HepG2 (cell line): Measurements from ENCODE around the gene GSAP. TPM values are rescaled to one million over a fixed set of nuclear protein-coding genes. Genes with fewer than 3 reads are reported as not detected.

ENCODE experiments used
- DPF2 ChIP-seq: sonication (generic); formaldehyde crosslinking; IDR thresholded peaks from 2 replicates; pipeline ENCODE4 v1.4.0; 2020; ENCODE audit warnings: mild to moderate bottlenecking, low read depth, missing genetic modification reagents, borderline replicate concordance
- HDAC6 ChIP-seq: fragments of 200-600 bp; sonication (generic); IDR thresholded peaks from 2 replicates; pipeline ENCODE4 v1.7.0; 2017; ENCODE audit warnings: mild to moderate bottlenecking, antibody characterized with exemption, low read length, low read depth
- HOXD1 ChIP-seq: sonication (generic); formaldehyde crosslinking; IDR thresholded peaks from 2 replicates; pipeline ENCODE4 v1.5.0; 2020; ENCODE audit warnings: missing genetic modification reagents
- KAT8 ChIP-seq: IDR thresholded peaks from 2 replicates; pipeline ENCODE4 v1.6.1; 2016; ENCODE audit warnings: missing genetic modification reagents, missing compliant biosample characterization
- KDM4B ChIP-seq: sonication (generic); formaldehyde crosslinking; IDR thresholded peaks from 2 replicates; pipeline ENCODE4 v1.4.0; 2020; ENCODE audit warnings: missing genetic modification reagents
- REPIN1 ChIP-seq: sonication (generic); formaldehyde crosslinking; IDR thresholded peaks from 2 replicates; pipeline ENCODE4 v1.8.0; 2022; ENCODE audit warnings: missing genetic modification reagents, low read depth, mild to moderate bottlenecking, borderline replicate concordance
- TBP ChIP-seq: sonication (generic); formaldehyde crosslinking; IDR thresholded peaks from 2 replicates; pipeline ENCODE4 v1.5.0; 2020; ENCODE audit warnings: missing genetic modification reagents
- ZFP62 ChIP-seq: sonication (generic); formaldehyde crosslinking; IDR thresholded peaks from 2 replicates; pipeline ENCODE4 v1.4.0; 2020; ENCODE audit warnings: missing genetic modification reagents
- ZNF282 ChIP-seq: fragments of 450-650 bp; IDR thresholded peaks from 2 replicates; pipeline ENCODE4 v1.6.1; 2018; ENCODE audit not compliant: partially characterized antibody
- ZNF446 ChIP-seq: sonication (generic); formaldehyde crosslinking; IDR thresholded peaks from 2 replicates; pipeline ENCODE4 v1.5.0; 2020; ENCODE audit warnings: mild to moderate bottlenecking, missing genetic modification reagents
- ZNF737 ChIP-seq: sonication (generic); formaldehyde crosslinking; IDR thresholded peaks from 2 replicates; pipeline ENCODE4 v1.5.0; 2020; ENCODE audit warnings: missing genetic modification reagents, mild to moderate bottlenecking, borderline replicate concordance
- ZNF878 ChIP-seq: sonication (generic); formaldehyde crosslinking; IDR thresholded peaks from 2 replicates; pipeline ENCODE4 v1.8.1; 2023; ENCODE audit warnings: mild to moderate bottlenecking, missing genetic modification reagents, moderate library complexity
- polyA plus RNA-seq, 8 experiments: library from polyadenylated mRNA; depleted of rRNA in 3 of 8; stranded (reverse) in 7 of 8; unstranded in 1 of 8; fragments of >200 nt; fragmentation: Illumina TruSeq in 4 of 8; extraction: Trizol in 4 of 8; gene quantifications; 2 replicates each; pipeline versions ENCODE4 v1.2.1 to v1.2.3, GENCODE V29; 2011 to 2016; ENCODE audit warnings: low read depth in 4 of 8, missing spikeins in 1 of 8, mixed read lengths in 1 of 8; ENCODE audit not compliant: insufficient read depth in 1 of 8
- total RNA-seq, 5 experiments: library from RNA; depleted of rRNA; stranded (reverse); fragments of >200 nt; fragmentation: Illumina TruSeq; extraction: Trizol; gene quantifications; 2 replicates each; pipeline ENCODE4 v1.2.3, GENCODE V29; 2016; ENCODE audit warnings: low read depth in 1 of 5
- TF ChIP-seq, protein P1 (sequence below): sonication (generic); formaldehyde crosslinking; IDR thresholded peaks from 2 replicates; pipeline ENCODE4 v1.4.0; 2020; ENCODE audit warnings: missing genetic modification reagents, borderline replicate concordance
- TF ChIP-seq, protein P2 (sequence below): sonication (generic); formaldehyde crosslinking; IDR thresholded peaks from 2 replicates; pipeline ENCODE4 v1.4.0; 2020; ENCODE audit warnings: missing genetic modification reagents, borderline replicate concordance
- TF ChIP-seq, protein P3 (sequence below): sonication (generic); formaldehyde crosslinking; IDR thresholded peaks from 2 replicates; pipeline ENCODE4 v1.5.0; 2020; ENCODE audit warnings: missing genetic modification reagents
- TF ChIP-seq, protein P4 (sequence below): sonication (generic); formaldehyde crosslinking; IDR thresholded peaks from 2 replicates; pipeline ENCODE4 v1.5.0; 2020; ENCODE audit warnings: missing genetic modification reagents

The GSAP gene
- total and polyA plus RNA-seq, 2 of the 13 experiments (the other 11 are each of a cell fraction or from before 2014, with no cell fraction given): 34.6 to 40.6 TPM

DNA sequence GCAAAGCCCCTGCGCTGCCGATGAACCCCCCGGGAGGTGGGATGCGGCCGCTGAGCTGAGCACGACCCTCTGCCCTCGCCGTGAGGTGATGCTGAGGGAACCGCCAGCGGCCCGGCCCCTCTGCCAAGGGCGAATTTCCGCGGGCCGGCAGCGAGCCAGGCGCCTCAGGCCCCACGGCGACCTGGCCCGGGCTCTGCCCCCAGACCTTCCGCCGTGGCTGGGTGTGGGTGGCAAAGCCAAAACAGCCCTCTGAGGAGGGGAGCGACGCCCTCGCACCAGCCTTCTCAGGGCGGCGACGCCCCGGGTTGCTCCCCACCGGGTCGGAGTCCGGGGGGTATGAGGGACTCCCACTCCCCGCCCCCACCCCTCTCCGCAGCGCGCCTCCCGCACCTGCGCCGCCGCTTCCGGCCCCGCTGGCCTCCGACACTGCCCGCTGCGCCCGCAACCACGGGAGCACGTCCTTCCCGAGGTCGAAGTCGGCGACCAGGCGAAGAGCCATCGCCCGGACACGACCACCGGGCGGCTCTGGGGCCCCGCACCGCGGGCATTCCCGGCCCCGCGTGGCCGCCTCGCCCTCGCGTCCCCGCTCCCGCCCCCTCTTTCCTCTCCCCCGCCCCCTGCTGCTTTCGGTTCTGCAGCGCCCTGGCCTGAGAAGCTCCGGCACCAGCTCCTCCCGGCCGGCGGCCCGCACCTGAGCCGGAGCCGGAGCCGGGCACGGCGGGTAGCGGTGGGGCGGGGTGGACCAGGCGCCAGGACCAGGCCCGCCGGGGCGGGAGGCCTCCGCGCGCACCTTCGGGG is at the start of gene GSAP (continued):
- TF ChIP-seq, protein P1, sequence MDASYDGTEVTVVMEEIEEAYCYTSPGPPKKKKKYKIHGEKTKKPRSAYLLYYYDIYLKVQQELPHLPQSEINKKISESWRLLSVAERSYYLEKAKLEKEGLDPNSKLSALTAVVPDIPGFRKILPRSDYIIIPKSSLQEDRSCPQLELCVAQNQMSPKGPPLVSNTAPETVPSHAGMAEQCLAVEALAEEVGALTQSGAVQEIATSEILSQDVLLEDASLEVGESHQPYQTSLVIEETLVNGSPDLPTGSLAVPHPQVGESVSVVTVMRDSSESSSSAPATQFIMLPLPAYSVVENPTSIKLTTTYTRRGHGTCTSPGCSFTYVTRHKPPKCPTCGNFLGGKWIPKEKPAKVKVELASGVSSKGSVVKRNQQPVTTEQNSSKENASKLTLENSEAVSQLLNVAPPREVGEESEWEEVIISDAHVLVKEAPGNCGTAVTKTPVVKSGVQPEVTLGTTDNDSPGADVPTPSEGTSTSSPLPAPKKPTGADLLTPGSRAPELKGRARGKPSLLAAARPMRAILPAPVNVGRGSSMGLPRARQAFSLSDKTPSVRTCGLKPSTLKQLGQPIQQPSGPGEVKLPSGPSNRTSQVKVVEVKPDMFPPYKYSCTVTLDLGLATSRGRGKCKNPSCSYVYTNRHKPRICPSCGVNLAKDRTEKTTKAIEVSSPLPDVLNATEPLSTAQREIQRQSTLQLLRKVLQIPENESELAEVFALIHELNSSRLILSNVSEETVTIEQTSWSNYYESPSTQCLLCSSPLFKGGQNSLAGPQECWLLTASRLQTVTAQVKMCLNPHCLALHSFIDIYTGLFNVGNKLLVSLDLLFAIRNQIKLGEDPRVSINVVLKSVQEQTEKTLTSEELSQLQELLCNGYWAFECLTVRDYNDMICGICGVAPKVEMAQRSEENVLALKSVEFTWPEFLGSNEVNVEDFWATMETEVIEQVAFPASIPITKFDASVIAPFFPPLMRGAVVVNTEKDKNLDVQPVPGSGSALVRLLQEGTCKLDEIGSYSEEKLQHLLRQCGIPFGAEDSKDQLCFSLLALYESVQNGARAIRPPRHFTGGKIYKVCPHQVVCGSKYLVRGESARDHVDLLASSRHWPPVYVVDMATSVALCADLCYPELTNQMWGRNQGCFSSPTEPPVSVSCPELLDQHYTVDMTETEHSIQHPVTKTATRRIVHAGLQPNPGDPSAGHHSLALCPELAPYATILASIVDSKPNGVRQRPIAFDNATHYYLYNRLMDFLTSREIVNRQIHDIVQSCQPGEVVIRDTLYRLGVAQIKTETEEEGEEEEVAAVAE (CRISPR knock-in tag): no peak
- TF ChIP-seq TBP (no peak), ZNF737 (CRISPR knock-in tag) (no peak), ZNF282 (no peak), KDM4B (CRISPR knock-in tag) (no peak), HDAC6 (no peak), KAT8 (CRISPR knock-in tag) (0 out of 2 replicates have a peak, but pooled peaks have one; percentile 7), HOXD1 (0 out of 2 replicates have a peak, but pooled peaks have one; percentile 63), ZNF878 (CRISPR knock-in tag) (0 out of 2 replicates have a peak, but pooled peaks have one; percentile 64), ZNF446 (CRISPR knock-in tag) (peak; percentile 92), ZFP62 (no peak), REPIN1 (CRISPR knock-in tag) (peak; percentile 69), DPF2 (CRISPR knock-in tag) (no peak)
- TF ChIP-seq, protein P2, sequence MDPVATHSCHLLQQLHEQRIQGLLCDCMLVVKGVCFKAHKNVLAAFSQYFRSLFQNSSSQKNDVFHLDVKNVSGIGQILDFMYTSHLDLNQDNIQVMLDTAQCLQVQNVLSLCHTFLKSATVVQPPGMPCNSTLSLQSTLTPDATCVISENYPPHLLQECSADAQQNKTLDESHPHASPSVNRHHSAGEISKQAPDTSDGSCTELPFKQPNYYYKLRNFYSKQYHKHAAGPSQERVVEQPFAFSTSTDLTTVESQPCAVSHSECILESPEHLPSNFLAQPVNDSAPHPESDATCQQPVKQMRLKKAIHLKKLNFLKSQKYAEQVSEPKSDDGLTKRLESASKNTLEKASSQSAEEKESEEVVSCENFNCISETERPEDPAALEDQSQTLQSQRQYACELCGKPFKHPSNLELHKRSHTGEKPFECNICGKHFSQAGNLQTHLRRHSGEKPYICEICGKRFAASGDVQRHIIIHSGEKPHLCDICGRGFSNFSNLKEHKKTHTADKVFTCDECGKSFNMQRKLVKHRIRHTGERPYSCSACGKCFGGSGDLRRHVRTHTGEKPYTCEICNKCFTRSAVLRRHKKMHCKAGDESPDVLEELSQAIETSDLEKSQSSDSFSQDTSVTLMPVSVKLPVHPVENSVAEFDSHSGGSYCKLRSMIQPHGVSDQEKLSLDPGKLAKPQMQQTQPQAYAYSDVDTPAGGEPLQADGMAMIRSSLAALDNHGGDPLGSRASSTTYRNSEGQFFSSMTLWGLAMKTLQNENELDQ (CRISPR knock-in tag): no peak
- TF ChIP-seq, protein P3, sequence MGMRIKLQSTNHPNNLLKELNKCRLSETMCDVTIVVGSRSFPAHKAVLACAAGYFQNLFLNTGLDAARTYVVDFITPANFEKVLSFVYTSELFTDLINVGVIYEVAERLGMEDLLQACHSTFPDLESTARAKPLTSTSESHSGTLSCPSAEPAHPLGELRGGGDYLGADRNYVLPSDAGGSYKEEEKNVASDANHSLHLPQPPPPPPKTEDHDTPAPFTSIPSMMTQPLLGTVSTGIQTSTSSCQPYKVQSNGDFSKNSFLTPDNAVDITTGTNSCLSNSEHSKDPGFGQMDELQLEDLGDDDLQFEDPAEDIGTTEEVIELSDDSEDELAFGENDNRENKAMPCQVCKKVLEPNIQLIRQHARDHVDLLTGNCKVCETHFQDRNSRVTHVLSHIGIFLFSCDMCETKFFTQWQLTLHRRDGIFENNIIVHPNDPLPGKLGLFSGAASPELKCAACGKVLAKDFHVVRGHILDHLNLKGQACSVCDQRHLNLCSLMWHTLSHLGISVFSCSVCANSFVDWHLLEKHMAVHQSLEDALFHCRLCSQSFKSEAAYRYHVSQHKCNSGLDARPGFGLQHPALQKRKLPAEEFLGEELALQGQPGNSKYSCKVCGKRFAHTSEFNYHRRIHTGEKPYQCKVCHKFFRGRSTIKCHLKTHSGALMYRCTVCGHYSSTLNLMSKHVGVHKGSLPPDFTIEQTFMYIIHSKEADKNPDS (CRISPR knock-in tag): no peak
- TF ChIP-seq, protein P4, sequence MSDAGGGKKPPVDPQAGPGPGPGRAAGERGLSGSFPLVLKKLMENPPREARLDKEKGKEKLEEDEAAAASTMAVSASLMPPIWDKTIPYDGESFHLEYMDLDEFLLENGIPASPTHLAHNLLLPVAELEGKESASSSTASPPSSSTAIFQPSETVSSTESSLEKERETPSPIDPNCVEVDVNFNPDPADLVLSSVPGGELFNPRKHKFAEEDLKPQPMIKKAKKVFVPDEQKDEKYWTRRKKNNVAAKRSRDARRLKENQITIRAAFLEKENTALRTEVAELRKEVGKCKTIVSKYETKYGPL (CRISPR knock-in tag): no peak
